Mucosa of descending colon (tissue), 3 donors: ENCODE results near the gene PIGA. TPM values are rescaled to one million over a fixed set of nuclear protein-coding genes. Genes with fewer than 3 reads are reported as not detected.
"Not testable (repeated sequence)": the region's sequence is repeated elsewhere in the genome, so short reads cannot be mapped to it uniquely, and the experiment has no call there.

Experiments used
- ATAC-seq: fragments of 200-7000 bp; cut with Tn5 transposase; one replicate; pipeline ENCODE4 v1.9.1; 2020; ENCODE audit warnings: mild to moderate bottlenecking, moderate library complexity
- DNase-seq, 3 donors: peaks; one replicate each; pipeline ENCODE4 v3.0.0-alpha.2; 2020
- H3K36me3 ChIP-seq: fragments of 200-600 bp; one replicate; pipeline ENCODE4 v1.8.0; 2021; ENCODE audit warnings: low read depth, mild to moderate bottlenecking
- H3K4me1 ChIP-seq: fragments of 200-600 bp; one replicate; pipeline ENCODE4 v1.8.0; 2021; ENCODE audit warnings: low read depth, mild to moderate bottlenecking
- H3K4me3 ChIP-seq: fragments of 200-600 bp; one replicate; pipeline ENCODE4 v1.8.0; 2021; ENCODE audit warnings: mild to moderate bottlenecking
- H3K9me3 ChIP-seq: fragments of 200-600 bp; one replicate; pipeline ENCODE4 v1.8.0; 2021; ENCODE audit warnings: mild to moderate bottlenecking
- intact Hi-C, 2 donors: fragments of 100-400 bp; cut with DNase I in 1 of 2; cut with micrococcal nuclease in 1 of 2; formaldehyde crosslinking; loops; one replicate each; pipeline versions ENCODE4 v1.11.0 to v1.11.1; 2022; cut with DNase I, micrococcal nuclease
- total RNA-seq, 3 donors: library from RNA; stranded (reverse); fragmentation: NEBNext Ultra II Directional in 2 of 3; extraction: Animal tissue kit (Norgen Biotek cat#: 25700) in 2 of 3; gene quantifications; one replicate each; pipeline versions ENCODE4 v1.2.1 to v1.2.4, GENCODE V29; 2021 to 2023
- TF ChIP-seq, protein P1 (sequence below): fragments of 200-600 bp; IDR thresholded peaks from one replicate; pipeline ENCODE4 v1.8.0; 2022; ENCODE audit warnings: antibody characterized with exemption, mild to moderate bottlenecking
- donor health status: DM: no; HTN: no; CAD: no; lungs with moderate emphysema.
- donor health status: DM: no; HTN: no; CAD: no.
- donor health status: DM: no; HTN: yes; CAD: no.

The PIGA gene
- total RNA-seq, 3 donors from 2014 or later, result 11.7 to 14.1 (median 12.6) TPM

DNA sequence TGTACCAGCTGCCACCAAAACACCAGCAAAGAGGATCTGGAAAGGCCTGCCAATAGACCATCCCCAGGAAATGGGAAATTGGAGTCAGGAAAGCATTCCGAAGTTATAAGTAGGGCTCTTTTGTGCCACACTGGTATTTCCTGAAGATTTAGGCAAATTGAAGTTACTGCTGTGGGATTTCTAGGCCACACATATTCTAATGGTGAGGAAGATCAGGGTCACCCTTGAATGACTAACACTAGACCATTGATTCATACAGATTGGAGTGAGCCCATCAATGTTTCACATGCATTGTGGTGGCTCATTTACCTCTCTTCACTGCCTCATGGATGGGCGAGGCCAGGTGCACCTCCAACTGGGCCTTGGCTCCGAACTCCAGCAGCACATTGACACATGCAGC, 42.5 kb downstream of the PIGA start:
- intact Hi-C loops, result no loop called here
- Histone ChIP-seq H3K36me3 (no peaks in the 10 kb centered on the region), H3K4me3 (no peak overlapping the region), H3K9me3 (no peaks in the 10 kb centered on the region), H3K4me1 (no peaks in the 10 kb centered on the region)
- TF ChIP-seq, protein P1, sequence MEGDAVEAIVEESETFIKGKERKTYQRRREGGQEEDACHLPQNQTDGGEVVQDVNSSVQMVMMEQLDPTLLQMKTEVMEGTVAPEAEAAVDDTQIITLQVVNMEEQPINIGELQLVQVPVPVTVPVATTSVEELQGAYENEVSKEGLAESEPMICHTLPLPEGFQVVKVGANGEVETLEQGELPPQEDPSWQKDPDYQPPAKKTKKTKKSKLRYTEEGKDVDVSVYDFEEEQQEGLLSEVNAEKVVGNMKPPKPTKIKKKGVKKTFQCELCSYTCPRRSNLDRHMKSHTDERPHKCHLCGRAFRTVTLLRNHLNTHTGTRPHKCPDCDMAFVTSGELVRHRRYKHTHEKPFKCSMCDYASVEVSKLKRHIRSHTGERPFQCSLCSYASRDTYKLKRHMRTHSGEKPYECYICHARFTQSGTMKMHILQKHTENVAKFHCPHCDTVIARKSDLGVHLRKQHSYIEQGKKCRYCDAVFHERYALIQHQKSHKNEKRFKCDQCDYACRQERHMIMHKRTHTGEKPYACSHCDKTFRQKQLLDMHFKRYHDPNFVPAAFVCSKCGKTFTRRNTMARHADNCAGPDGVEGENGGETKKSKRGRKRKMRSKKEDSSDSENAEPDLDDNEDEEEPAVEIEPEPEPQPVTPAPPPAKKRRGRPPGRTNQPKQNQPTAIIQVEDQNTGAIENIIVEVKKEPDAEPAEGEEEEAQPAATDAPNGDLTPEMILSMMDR, result no peak
- ATAC-seq (no peak), DNase-seq (no peak)

DNA sequence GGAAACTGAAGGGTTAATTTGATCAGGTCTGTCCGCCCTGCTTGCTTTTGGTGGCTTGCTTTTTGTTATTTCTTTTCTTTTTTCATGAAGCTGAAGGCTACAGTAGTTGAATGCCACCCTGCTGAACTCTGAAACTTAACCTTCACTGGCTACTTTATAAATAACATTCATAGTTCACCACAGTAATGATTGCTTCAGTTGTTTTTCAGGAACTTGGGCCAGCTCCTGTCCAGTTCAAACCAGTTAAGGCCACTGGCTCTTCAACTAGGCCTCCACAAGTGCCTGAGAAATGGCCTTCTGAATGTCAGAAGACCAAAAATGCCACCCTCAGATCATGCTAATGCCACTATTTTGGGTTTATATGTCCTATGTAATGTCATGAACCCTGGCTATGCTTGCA, 57.7 kb downstream of the PIGA start:
- TF ChIP-seq, protein P1, result no peak
- ATAC-seq (no peak), DNase-seq (no peak)
- Histone ChIP-seq H3K4me3 (no peak overlapping the region), H3K36me3 (no peaks in the 10 kb centered on the region), H3K4me1 (no peaks in the 10 kb centered on the region), H3K9me3 (no peaks in the 10 kb centered on the region)
- intact Hi-C loops, result no loop called here

DNA sequence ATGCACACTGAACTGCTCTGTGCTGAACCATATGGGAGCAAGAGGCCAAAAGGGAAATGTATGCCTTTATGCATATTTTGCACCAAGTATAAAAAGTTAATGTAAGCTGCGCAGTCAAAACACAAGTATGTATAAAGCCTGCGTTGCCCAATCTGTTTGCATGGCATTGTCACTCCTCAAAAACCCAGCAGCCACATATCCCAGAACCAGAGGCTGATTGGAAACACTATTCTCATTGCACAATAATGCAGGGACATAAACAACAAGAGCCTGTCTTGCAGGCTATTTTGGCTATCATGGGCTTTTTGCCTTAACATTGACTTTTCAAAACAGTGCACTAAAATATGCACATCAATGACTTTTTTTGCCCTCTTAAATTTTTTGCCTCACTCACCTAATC, 60.4 kb downstream of the PIGA start:
- no peaks in the 10 kb centered on the region for H3K4me1 ChIP-seq
- H3K9me3 ChIP-seq, result no peaks in the 10 kb centered on the region
- TF ChIP-seq, protein P1, result no peak
- no peak for DNase-seq
- H3K36me3 ChIP-seq, result no peaks in the 10 kb centered on the region
- no peak for ATAC-seq
- H3K4me3 ChIP-seq, result no peak overlapping the region
- intact Hi-C loops, result no loop called here

DNA sequence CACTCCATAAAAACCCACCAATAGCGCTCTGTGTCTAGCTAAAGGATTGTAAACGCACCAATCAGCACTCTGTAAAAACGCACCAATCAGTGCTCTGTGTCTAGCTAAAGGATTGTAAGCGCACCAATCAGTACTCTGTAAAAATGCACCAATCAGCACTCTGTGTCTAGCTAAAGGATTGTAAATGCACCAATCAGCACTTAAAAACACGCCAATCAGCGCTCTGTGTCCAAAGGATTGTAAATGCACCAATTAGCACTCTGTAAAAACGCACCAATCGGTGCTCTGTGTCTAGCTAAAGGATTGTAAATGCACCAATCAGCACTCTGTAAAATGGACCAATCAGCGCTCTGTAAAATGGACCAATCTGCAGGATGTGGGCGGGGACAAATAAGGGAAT, 62.0 kb downstream of the PIGA start:
- DNase-seq, intact Hi-C loops, H3K36me3 ChIP-seq, H3K4me1 ChIP-seq, H3K4me3 ChIP-seq, H3K9me3 ChIP-seq, ATAC-seq: not testable (repeated sequence)

DNA sequence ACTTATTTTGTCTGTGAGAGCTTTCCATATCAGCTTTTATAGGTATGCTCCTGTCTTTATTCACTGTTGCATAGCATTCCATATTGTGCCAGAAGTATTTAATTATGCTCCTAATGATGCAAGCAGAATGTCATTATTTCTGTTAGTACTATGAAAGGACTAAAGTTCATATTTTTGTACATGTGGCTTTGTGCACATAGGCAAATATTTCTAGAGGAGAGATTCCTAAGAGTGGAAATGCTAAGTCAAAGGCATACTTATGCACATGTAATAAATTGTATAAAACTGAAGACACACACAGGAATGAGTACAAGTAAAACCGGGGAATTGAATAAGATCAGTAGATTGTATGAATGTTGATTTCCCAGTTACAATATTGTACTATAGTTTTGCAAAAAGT, 63.6 kb downstream of the PIGA start:
- ATAC-seq (no peak), DNase-seq (no peak)
- Histone ChIP-seq H3K4me1 (no peaks in the 10 kb centered on the region), H3K9me3 (no peaks in the 10 kb centered on the region), H3K4me3 (no peak overlapping the region), H3K36me3 (no peaks in the 10 kb centered on the region)
- TF ChIP-seq, protein P1, result no peak
- intact Hi-C loops, result no loop called here

DNA sequence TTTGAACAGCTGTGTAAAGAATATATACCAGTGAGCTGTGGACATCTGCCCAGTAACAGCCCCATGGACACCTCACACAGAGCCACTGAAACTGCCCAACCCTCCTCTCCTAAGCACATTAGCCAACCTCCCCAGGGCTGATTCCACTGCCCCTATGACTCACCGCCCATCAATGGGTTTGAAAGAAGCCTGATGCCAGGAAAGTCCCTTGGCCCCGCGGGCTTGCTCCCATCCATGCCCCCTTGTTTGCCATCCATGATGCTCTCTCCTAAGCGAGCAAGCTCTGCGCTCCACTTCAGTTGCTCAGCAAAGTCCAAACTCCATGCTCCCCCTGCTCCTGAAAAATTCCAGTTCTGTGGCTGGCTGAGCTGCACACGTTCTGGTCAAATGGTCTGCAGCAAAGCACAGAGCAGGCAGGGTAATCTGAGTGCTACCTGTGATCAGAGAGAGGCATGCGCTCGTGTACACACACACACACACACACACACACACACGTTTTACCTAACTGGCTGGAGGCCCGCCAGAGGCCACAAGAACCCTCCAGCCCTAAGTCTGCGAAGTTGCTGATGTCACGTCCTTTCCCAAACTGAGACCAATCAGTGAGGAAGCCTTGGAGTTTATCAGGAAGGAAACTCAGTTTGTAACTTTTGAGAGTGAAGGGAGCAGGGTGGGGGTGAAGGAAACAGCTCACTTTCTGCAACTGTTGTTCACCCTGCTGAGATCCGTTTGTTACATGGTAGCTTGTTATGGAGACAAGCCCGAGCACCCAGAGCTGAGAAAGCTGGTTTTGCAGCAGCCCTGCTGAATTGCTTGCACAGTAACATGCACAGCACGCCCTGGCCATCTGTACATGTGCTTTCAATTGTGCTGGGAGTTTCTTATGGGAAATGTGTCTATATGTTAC, 65.5 kb downstream of the PIGA start, which contains the start of gene ASB9:
Gene ASB9 (minus strand): TSS at position 466 of the 904 bp plus-strand sequence. CDS start 209 bp downstream, at position 257.
- TF ChIP-seq, protein P1, result no peak
- H3K36me3 ChIP-seq, result no peaks in the 10 kb centered on the region
- no peaks in the 10 kb centered on the region for H3K4me1 ChIP-seq
- no peaks in the 10 kb centered on the region for H3K9me3 ChIP-seq
- DNase-seq, result peak in 2 of 3 donors; percentile 43 to 66
- ATAC-seq, result peak; percentile 92
- intact Hi-C loops, result no loop called here
- H3K4me3 ChIP-seq, result no peak within 1 kb of the TSS
